A549 treated with AZD9567 at 1 μM for 4 hours (cell line): ENCODE data around the gene MED1. TPM values are rescaled to one million over a fixed set of nuclear protein-coding genes. Genes with fewer than 3 reads are reported as not detected.

ENCODE experiments used
- total RNA-seq: library from RNA; stranded (reverse); fragments of 200-300 nt; extraction: Qiagen RNA extraction; gene quantifications from 5 replicates; pipeline ENCODE4 v1.2.3, GENCODE V29; 2022; ENCODE audit not compliant: insufficient read depth

MED1 gene
- 26.9 to 33.4 TPM (median 32.9 TPM) in 5 replicates for total RNA-seq

DNA sequence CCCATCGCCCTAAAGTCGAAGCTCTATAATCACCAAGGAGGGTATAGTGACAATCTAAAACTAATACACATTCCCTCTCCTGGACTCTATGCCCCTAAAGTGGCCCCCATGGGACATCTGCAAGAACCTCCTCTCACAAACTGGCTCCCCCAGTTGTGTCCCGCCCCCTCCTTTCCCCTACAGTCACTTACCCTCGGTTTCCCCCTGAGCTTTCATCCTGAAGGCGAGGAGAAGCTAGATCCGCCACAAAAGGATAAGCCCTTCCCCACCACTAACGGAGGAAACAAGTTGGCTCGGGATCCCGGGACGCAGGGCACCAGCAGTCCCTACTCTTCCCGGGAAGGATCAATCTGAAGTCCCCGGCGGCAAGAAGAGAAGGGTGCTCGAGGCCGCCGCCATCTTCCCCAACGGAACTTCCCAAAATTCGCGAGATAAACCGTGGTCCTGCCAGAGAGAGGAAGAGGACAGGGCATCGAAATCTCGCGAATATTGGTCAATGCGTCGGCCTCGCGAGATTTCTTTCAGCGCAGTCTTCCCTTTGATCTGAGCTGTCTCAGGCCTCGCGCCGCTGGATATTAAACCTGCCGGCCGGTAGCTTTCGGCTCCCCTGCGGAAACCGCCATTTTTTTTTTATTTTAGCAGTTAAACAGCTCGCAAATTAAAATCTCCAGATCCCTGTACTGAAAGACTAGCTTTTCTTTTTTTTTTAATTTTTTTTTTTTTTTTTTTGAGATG lies at the start of gene MED1:
Gene MED1 (minus strand): TSS at position 417 of the 735 bp plus-strand sequence. CDS start 201 bp downstream, at position 216.

DNA sequence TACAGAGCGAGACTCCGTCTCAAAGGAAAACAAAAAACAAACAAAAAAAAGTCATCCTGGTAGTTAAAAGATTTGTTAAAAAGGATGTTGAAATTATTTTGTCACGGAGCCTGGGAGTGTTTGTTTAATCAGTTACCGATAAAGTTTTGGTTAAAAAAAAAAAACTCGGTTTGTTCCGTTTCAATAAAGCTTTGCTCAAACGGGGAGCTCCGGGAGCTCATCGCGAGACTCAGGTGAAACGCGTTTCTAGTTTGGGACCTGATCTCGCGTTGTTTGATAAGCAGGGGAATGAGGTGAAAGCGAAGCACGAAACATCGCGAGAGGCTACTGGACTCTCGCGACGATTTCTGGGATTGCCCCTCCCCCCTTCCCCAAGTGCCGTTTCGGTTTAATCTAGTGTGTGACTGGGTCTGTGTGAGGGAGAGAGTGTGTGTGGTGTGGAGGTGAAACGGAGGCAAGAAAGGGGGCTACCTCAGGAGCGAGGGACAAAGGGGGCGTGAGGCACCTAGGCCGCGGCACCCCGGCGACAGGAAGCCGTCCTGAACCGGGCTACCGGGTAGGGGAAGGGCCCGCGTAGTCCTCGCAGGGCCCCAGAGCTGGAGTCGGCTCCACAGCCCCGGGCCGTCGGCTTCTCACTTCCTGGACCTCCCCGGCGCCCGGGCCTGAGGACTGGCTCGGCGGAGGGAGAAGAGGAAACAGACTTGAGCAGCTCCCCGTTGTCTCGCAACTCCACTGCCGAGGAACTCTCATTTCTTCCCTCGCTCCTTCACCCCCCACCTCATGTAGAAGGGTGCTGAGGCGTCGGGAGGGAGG lies 10.3 kb upstream of the MED1 start, which contains the start of gene CDK12:
Gene CDK12 (plus strand): TSS at position 374 of the 813 bp plus-strand sequence. CDS start 586 bp downstream, outside the sequence.

GRCh38 chr17:39401412-39402243 lies 49.4 kb downstream of the MED1 start, which contains the start of gene FBXL20:
Gene FBXL20, minus strand, starts transcription at chr17:39401626. Its CDS starts 224 bp downstream, at chr17:39401402.

Other genes starting within 250 kb of the MED1 start
- gene STAC2, start 225.3 kb downstream of the MED1 start, total RNA-seq = 0.58 to 1.5 TPM (median 1.2 TPM) in 5 replicates
- gene FBXL20, start 49.6 kb downstream of the MED1 start, total RNA-seq = 6.4 to 7.9 TPM (median 7.8 TPM) in 5 replicates
- gene CDK12, start 10.2 kb upstream of the MED1 start, total RNA-seq = 27.3 to 38.5 TPM (median 37.1 TPM) in 5 replicates
- 0.01 TPM in 1 of 5 replicates, not detected in the others for gene NEUROD2, start 156.7 kb upstream of the MED1 start, total RNA-seq
- gene PPP1R1B, start 175.7 kb upstream of the MED1 start, total RNA-seq = 0.10 TPM in 2 of 5 replicates, not detected in the others
- gene STARD3, start 185.9 kb upstream of the MED1 start, total RNA-seq = 43.6 to 58.7 TPM (median 56.7 TPM) in 5 replicates
- gene TCAP, start 214.1 kb upstream of the MED1 start, total RNA-seq = 0.88 to 1.0 TPM (median 0.98 TPM) in 4 of 5 replicates, not detected in the other
- 0.23 to 0.27 TPM (median 0.25 TPM) in 4 of 5 replicates, not detected in the other for gene PNMT, start 217.2 kb upstream of the MED1 start, total RNA-seq
- gene PGAP3, start 236.8 kb upstream of the MED1 start, total RNA-seq = 7.5 to 9.6 TPM (median 8.1 TPM) in 5 replicates
- 30.5 to 37.4 TPM (median 34.2 TPM) in 5 replicates for gene ERBB2, start 248.8 kb upstream of the MED1 start, total RNA-seq